ENCODE data around the gene TESPA1. TPM values are rescaled to one million over a fixed set of nuclear protein-coding genes. Genes with fewer than 3 reads are reported as not detected.

The TESPA1 gene
- total and polyA plus RNA-seq, 9 of the 15 experiments (the other 6 are each of a cell fraction or from before 2014, with no cell fraction given), result 0.72 to 7.1 (median 2.4) TPM

DNA sequence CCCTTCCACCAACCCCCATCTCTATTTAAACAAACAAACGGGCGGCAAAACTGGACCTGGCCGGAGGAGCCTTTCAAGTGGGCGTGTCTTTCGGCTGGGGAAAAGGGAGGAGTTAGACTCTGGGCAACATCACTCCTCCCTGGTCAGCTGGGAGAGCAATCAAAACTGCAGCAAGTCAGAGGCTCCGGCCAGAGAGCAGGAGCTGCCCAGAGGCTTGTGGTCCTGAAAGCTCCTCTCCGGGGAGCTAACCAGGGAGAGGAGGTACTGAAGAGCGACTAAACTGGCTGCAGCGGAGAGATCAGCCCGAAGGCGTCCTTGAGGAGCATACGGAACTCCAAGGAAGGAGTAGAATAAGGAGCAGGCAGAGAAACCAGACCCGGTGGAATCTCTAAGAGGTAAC, 35.2 kb upstream of the TESPA1 start, which contains the start of gene NEUROD4 (continued):
- peak; percentile 93 for TF ChIP-seq ZNF644 (tag; IDR thresholded peaks at IDR 0.05; ENCODE audit: low read depth)
- TF ChIP-seq, protein P1, sequence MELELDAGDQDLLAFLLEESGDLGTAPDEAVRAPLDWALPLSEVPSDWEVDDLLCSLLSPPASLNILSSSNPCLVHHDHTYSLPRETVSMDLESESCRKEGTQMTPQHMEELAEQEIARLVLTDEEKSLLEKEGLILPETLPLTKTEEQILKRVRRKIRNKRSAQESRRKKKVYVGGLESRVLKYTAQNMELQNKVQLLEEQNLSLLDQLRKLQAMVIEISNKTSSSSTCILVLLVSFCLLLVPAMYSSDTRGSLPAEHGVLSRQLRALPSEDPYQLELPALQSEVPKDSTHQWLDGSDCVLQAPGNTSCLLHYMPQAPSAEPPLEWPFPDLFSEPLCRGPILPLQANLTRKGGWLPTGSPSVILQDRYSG (tag; conservative IDR thresholded peaks at IDR 0.05; ENCODE audit: low read depth), result peak; percentile 71; the same call in 1 of the 2 replicates
- TF ChIP-seq ESRRA (IDR thresholded peaks at IDR 0.05; ENCODE audit: borderline replicate concordance, low read depth), result no peak
- TF ChIP-seq TOE1 (IDR thresholded peaks at IDR 0.05; ENCODE audit: borderline replicate concordance), result no peak
- no peak for TF ChIP-seq TOE1 (CRISPR knock-in tag; IDR thresholded peaks at IDR 0.05; ENCODE audit: borderline replicate concordance, low read depth)
- no peak for TF ChIP-seq DPF2 (IDR thresholded peaks at IDR 0.05)
- TF ChIP-seq GABPB2 (CRISPR knock-in tag; conservative IDR thresholded peaks at IDR 0.05), result no peak
- no peak for TF ChIP-seq SMARCE1 (IDR thresholded peaks at IDR 0.05)
- TF ChIP-seq ZNF324 (CRISPR knock-in tag; IDR thresholded peaks at IDR 0.05), result no peak
- no peak for TF ChIP-seq ZNF57 (CRISPR knock-in tag; IDR thresholded peaks at IDR 0.05)
- TF ChIP-seq CBFB (CRISPR knock-in tag; IDR thresholded peaks at IDR 0.05), result no peak
- TF ChIP-seq, protein P2, sequence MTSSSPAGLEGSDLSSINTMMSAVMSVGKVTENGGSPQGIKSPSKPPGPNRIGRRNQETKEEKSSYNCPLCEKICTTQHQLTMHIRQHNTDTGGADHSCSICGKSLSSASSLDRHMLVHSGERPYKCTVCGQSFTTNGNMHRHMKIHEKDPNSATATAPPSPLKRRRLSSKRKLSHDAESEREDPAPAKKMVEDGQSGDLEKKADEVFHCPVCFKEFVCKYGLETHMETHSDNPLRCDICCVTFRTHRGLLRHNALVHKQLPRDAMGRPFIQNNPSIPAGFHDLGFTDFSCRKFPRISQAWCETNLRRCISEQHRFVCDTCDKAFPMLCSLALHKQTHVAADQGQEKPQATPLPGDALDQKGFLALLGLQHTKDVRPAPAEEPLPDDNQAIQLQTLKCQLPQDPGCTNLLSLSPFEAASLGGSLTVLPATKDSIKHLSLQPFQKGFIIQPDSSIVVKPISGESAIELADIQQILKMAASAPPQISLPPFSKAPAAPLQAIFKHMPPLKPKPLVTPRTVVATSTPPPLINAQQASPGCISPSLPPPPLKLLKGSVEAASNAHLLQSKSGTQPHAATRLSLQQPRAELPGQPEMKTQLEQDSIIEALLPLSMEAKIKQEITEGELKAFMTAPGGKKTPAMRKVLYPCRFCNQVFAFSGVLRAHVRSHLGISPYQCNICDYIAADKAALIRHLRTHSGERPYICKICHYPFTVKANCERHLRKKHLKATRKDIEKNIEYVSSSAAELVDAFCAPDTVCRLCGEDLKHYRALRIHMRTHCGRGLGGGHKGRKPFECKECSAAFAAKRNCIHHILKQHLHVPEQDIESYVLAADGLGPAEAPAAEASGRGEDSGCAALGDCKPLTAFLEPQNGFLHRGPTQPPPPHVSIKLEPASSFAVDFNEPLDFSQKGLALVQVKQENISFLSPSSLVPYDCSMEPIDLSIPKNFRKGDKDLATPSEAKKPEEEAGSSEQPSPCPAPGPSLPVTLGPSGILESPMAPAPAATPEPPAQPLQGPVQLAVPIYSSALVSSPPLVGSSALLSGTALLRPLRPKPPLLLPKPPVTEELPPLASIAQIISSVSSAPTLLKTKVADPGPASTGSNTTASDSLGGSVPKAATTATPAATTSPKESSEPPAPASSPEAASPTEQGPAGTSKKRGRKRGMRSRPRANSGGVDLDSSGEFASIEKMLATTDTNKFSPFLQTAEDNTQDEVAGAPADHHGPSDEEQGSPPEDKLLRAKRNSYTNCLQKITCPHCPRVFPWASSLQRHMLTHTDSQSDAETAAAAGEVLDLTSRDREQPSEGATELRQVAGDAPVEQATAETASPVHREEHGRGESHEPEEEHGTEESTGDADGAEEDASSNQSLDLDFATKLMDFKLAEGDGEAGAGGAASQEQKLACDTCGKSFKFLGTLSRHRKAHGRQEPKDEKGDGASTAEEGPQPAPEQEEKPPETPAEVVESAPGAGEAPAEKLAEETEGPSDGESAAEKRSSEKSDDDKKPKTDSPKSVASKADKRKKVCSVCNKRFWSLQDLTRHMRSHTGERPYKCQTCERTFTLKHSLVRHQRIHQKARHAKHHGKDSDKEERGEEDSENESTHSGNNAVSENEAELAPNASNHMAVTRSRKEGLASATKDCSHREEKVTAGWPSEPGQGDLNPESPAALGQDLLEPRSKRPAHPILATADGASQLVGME (CRISPR knock-in tag; IDR thresholded peaks at IDR 0.05), result no peak
- TF ChIP-seq, protein P3, sequence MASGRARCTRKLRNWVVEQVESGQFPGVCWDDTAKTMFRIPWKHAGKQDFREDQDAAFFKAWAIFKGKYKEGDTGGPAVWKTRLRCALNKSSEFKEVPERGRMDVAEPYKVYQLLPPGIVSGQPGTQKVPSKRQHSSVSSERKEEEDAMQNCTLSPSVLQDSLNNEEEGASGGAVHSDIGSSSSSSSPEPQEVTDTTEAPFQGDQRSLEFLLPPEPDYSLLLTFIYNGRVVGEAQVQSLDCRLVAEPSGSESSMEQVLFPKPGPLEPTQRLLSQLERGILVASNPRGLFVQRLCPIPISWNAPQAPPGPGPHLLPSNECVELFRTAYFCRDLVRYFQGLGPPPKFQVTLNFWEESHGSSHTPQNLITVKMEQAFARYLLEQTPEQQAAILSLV (tag; IDR thresholded peaks at IDR 0.05), result peak; percentile 24; the same call in 1 of the 2 replicates
- TF ChIP-seq HIVEP1 (CRISPR knock-in tag; IDR thresholded peaks at IDR 0.05), result no peak
